Measurements from ENCODE around the gene NEURL1. TPM values are rescaled to one million over a fixed set of nuclear protein-coding genes. Genes with fewer than 3 reads are reported as not detected.
A peak's percentile ranks its signal among the peaks of the same experiment; 100 is the strongest.

NEURL1 gene
- total RNA-seq, 1 donor from 2014 or later: 0.05 TPM

DNA sequence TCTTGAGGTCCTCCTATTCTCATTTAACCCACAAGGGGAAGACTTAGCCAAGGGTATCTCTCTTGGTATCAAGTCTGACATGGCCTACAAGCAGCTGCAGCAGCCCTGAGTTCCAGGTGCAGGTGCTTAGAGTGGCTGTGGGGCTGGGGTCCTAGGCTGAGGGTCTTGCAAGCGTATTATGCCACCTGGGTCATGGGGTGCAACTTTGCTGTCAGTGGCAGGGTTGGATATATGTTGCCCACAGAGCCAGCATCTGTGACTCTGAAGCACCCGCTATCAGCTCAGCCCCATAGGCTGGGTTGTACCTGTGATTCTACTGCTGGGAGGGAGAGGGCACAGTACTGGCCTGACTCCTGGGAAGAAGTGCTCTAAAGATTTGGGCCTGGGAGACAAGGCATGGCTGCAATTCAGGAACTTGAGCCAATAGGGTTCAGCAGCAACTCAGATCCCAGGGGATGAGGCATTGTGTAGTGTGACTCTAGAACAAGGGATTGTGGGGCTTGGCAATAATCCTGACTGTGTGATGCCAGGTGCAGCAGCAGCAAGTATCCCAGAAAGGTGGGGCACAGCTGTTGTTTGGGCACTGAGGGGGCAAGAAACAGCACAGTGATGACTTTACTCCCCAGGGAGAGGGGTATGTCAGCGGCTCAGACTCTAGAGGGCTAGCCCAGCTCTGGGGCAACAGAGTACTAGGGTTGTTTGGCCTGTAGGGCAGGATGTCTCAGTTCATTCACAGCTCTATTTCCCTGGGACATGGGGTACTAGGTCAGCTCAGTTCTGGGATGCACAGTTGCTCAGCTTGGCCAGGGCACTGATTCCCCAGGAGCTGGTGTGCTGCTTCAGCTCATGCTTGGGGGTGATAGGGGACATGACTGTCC lies 41.4 kb downstream of the NEURL1 start:
- peaks cover 6% of the 10 kb centered on the region for H3K36me3 Mint-ChIP-seq (ENCODE audit: low read depth)
- no peak for TF ChIP-seq CTCF (IDR thresholded peaks at IDR 0.05)
- H3K9me3 Mint-ChIP-seq (ENCODE audit: low read depth): peaks cover 18% of the 10 kb centered on the region
- DNase-seq (ENCODE audit: low spot score): peak; percentile 60
- no peak overlapping the region for H3K27ac Mint-ChIP-seq (ENCODE audit: unreplicated experiment)
- no peak overlapping the region for H3K4me3 Mint-ChIP-seq (ENCODE audit: unreplicated experiment)
- H3K27me3 Mint-ChIP-seq (ENCODE audit: low read depth): peaks cover 41% of the 10 kb centered on the region
- H3K4me1 Mint-ChIP-seq (ENCODE audit: low read depth): no peaks in the 10 kb centered on the region

GRCh38 chr10:103535595-103535994 lies 42.1 kb downstream of the NEURL1 start:
- H3K4me1 Mint-ChIP-seq (ENCODE audit: low read depth): no peaks in the 10 kb centered on the region
- no peak overlapping the region for H3K4me3 Mint-ChIP-seq (ENCODE audit: unreplicated experiment)
- peaks cover 4% of the 10 kb centered on the region for H3K36me3 Mint-ChIP-seq (ENCODE audit: low read depth)
- no peak overlapping the region for H3K27ac Mint-ChIP-seq (ENCODE audit: unreplicated experiment)
- DNase-seq (ENCODE audit: low spot score): no peak
- no peak for TF ChIP-seq CTCF (IDR thresholded peaks at IDR 0.05)
- peaks cover 13% of the 10 kb centered on the region for H3K9me3 Mint-ChIP-seq (ENCODE audit: low read depth)
- peaks cover 40% of the 10 kb centered on the region for H3K27me3 Mint-ChIP-seq (ENCODE audit: low read depth)

DNA sequence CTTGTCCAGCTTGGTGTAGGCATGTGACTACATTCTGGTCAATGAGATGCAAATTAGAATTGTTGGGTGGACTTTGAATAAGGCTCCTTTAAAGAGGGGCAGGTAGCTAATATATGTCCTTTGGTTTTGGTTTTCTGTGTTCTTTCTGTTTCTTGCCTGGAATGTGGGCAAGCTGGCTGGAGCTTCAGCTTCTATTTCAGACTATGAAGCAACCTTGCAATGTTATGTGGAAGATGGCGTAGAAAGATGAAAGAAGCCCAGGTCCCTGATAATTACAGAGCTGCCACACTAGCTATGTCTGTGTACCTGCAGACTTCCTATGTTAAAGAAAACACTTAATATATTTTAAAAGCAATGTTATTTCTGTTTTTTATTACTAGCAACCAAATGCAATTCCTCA lies 46.2 kb downstream of the NEURL1 start:
- peaks cover 2% of the 10 kb centered on the region for H3K36me3 Mint-ChIP-seq (ENCODE audit: low read depth)
- TF ChIP-seq CTCF (IDR thresholded peaks at IDR 0.05): no peak
- peaks cover 47% of the 10 kb centered on the region for H3K27me3 Mint-ChIP-seq (ENCODE audit: low read depth)
- peaks cover 6% of the 10 kb centered on the region for H3K4me1 Mint-ChIP-seq (ENCODE audit: low read depth)
- no peak overlapping the region for H3K4me3 Mint-ChIP-seq (ENCODE audit: unreplicated experiment)
- H3K9me3 Mint-ChIP-seq (ENCODE audit: low read depth): no peaks in the 10 kb centered on the region
- H3K27ac Mint-ChIP-seq (ENCODE audit: unreplicated experiment): no peak overlapping the region
- no peak for DNase-seq (ENCODE audit: low spot score)

DNA sequence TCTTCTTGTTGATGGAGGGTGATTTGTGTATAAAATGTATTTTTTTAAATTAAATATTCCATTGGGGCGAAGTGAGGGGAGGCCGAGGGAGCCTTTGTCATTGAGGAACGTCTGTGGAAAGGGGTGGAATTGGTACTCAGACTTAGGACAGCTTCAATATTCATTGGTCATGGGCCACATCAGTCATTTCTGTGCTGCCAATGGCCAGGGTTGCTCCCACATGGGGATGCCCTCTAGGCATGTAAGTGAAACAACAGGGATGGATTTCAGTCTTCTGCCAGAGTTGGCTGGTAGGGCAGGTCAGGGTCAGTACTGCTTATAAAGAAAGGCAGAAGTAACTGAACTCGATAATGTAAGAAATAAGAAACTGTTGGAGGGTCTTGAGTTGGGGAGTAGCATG lies 47.2 kb downstream of the NEURL1 start:
- no peak for DNase-seq (ENCODE audit: low spot score)
- peaks cover 6% of the 10 kb centered on the region for H3K4me1 Mint-ChIP-seq (ENCODE audit: low read depth)

GRCh38 chr10:103541616-103542015 lies 48.1 kb downstream of the NEURL1 start:
- no peak overlapping the region for H3K27ac Mint-ChIP-seq (ENCODE audit: unreplicated experiment)
- no peaks in the 10 kb centered on the region for H3K9me3 Mint-ChIP-seq (ENCODE audit: low read depth)
- DNase-seq (ENCODE audit: low spot score): no peak
- TF ChIP-seq CTCF (IDR thresholded peaks at IDR 0.05): no peak
- H3K4me1 Mint-ChIP-seq (ENCODE audit: low read depth): peaks cover 6% of the 10 kb centered on the region
- H3K4me3 Mint-ChIP-seq (ENCODE audit: unreplicated experiment): no peak overlapping the region
- peaks cover 2% of the 10 kb centered on the region for H3K36me3 Mint-ChIP-seq (ENCODE audit: low read depth)
- H3K27me3 Mint-ChIP-seq (ENCODE audit: low read depth): peaks cover 41% of the 10 kb centered on the region

More for the DNA sequence above, 47.2 kb downstream of the NEURL1 start:
- Mint-ChIP-seq H3K9me3 (ENCODE audit: low read depth) (no peaks in the 10 kb centered on the region), H3K4me3 (ENCODE audit: unreplicated experiment) (no peak overlapping the region), H3K27ac (ENCODE audit: unreplicated experiment) (no peak overlapping the region), H3K27me3 (ENCODE audit: low read depth) (peaks cover 43% of the 10 kb centered on the region), H3K36me3 (ENCODE audit: low read depth) (peaks cover 2% of the 10 kb centered on the region)
- no peak for TF ChIP-seq CTCF (IDR thresholded peaks at IDR 0.05)

Data from chondrocyte (in vitro differentiated cells).